HuH-7.5 (cell line): ENCODE data around the gene ZNF600.
A peak's percentile ranks its signal among the peaks of the same experiment; 100 is the strongest.
"Not testable (repeated sequence)": the region's sequence is repeated elsewhere in the genome, so short reads cannot be mapped to it uniquely, and the experiment has no call there.

Experiments
- DNase-seq: peaks from one replicate; pipeline ENCODE4 v3.0.0; 2011; ENCODE audit warnings: low spot score

Gene ZNF600

DNA sequence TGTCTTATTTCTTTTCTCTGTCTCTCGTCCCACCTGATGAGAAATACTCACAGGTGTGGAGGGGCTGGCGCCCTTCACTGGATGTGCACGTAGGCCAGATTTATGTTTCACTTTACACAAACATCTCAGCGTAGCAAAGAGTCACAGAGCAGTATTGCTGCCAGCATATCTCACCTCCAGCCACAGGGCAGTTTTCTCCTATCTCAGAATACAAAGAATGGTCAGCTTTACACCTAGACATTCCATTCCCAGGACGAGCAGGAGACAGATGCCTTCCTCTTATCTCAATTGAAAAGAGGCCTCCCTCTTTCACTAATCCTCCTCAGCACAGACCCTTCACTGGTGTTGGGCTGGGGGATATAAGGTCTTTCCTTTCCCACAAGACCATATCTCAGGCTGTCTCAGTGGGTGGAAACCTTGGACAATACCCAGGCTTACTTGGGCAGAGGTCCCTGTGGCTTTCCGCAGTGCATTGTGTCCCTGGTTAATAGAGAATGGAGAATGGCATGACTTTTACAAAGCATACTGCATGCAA lies 44.6 kb downstream of the ZNF600 start:
- DNase-seq, result no peak

DNA sequence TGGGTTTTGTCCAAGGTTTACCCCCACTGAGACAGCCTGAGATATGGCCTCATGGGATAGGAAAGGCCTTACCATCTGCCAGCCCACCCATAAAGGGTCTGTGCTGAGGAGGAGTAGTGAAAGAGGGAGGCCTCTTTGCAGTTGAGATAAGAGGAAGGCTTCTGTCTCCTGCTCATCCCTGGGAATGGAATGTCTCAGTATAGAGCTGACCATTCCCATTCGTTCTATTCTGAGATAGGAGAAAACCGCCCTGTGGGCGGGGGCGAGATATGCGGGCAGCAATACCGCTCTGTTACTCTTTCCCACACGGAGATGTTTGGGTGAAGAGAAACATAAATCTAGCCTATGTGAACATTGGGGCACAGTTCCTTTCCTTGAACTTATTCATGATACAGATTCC lies 45.2 kb downstream of the ZNF600 start:
- not testable (repeated sequence) for DNase-seq

DNA sequence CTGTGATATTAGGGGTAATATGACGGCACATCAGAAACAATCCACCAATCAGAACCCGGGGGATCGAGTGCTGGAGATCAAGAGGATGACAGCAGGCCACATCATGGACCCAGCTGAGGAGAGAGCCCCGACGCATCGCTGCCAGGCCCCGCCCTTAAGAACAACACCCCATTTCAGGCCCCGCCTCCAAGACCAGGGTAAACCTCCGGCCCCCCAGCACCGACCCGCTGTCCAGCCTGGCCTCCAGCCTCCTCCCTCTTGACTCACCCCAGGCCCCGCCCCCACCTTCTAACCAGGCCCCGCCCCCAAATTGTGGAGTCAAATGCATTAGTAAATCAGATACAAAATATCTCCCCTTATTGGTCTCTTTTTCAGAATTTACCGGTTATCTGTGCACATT lies 47.0 kb downstream of the ZNF600 start:
- no peak for DNase-seq

DNA sequence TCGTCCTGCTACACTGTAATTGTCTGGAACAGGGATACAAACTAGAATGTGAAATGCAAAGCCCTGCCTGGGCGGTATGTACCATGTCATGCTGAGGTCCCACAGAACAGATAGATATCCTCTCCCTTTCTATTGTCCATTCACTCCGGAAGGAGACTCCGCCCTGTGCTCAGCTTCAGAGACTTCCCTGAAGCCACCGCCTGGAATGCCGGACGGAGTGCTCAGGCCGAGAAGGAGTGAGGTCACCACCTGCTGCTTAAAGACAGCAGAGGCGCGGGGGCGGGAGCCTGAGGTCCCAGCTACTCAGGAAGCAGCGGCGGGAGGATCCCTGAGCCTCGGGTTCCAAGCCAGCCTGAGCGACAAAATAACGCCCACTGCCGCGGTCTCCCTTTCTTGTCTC lies 50.9 kb downstream of the ZNF600 start:
- no peak for DNase-seq

DNA sequence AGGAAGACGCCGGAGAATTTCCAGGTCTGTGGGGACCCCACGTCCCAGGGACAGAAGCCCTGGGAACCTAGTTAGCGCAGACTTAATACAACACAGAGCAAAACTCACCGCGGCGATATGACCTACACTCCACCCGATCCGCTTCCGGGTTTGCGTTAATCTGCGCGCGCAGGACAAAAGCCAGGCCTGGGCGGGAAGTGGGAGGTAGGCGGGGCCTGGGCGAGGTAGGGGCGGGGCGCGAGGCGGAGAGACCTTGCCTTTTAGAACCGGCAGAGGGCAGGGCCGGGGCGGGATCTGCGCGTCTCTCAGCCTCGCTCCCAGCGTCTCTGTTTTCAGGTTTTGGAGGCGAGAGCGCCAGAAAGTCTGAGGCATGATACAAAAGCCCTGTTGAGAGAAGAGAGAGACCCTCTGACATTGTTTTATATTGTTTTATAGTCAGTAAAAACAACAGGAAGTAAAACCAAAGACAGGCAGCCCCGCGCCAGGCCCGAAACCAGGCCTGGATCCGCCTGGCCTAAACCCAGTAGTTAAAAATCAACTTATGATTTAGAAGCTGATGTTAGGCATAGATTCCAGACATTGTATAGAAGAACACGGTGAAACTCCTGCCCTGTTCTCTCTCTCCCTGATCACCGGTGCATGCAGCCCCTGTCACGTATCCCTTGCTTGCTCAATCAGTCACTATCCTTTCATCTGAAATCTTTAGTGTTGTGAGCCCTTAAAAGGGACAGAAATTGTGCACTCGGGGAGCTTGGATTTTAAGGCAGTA lies 51.5 kb downstream of the ZNF600 start, which contains the start of gene ZNF611:
Gene ZNF611, minus strand, starts transcription at position 152 of the 769 bp plus-strand sequence. CDS start 19,150 bp downstream, outside the sequence.
- peak; percentile 89 for DNase-seq

DNA sequence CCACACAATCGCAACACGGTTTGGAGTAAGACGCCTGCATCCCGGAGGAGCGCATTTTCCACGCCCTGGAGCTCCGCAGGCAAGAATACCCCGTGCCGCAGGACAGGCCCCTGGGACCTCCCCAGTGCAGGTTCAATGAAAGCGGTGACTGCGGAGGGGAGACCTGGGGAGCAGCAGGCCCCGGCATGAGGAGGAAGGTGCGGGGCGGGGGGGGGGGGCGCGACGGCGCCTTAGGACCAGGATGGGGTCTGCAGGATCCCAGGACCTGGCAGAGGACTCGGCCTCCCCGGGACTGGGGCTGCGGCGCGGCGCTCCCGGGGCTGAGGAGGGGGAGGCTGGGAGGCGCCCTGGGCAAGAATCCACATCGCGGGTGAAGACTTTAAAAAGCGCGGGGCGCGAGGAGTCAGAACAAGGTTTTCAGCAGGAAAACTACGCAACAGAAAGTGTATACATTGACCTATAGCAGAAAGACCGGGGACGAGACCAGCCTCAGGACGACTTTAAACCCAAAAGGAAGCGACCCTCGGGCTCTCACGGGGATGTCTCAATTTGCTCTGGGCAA lies 52.2 kb downstream of the ZNF600 start:
- DNase-seq, result peak; percentile 46

DNA sequence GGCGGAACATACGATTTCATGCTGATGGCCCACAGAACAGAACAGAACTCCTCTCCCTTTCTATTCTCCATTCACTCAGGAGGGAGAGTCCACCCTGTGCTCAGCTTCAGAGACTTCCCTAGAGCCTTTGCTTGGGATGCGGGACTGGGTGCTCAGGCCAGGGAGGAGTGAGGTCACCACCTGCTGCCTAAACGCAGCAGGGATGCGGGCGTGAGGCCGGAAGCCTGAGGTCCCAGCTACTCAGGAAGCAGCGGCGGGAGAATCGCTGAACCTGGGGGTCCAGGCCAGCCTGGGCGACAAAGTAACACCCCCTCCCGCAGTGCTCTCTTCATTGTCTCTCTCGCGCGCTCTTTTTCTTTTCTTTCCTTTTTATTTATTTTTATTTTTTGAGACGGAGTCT lies 60.5 kb downstream of the ZNF600 start:
- not testable (repeated sequence) for DNase-seq

DNA sequence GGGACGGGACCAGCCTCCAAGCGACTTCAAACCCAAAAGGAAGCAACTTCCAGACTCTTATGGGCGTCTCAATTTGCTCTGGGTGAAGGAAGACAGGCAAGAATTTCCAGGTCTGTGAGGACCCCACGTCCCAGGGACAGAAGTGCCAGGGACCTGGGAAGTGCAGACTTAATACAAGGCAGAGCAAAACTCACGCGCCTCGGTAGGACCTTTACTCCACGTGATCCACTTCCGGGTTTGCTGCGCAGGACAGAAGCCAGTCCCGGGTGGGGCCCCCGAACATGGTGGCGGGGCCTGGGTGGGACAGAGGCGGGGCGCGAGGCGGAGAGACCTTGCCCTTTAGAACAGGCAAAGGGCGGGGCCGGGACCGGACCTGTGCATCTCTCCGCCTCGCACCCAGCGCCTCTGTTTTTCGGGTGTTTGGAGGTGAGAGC lies 61.0 kb downstream of the ZNF600 start:
- no peak for DNase-seq

DNA sequence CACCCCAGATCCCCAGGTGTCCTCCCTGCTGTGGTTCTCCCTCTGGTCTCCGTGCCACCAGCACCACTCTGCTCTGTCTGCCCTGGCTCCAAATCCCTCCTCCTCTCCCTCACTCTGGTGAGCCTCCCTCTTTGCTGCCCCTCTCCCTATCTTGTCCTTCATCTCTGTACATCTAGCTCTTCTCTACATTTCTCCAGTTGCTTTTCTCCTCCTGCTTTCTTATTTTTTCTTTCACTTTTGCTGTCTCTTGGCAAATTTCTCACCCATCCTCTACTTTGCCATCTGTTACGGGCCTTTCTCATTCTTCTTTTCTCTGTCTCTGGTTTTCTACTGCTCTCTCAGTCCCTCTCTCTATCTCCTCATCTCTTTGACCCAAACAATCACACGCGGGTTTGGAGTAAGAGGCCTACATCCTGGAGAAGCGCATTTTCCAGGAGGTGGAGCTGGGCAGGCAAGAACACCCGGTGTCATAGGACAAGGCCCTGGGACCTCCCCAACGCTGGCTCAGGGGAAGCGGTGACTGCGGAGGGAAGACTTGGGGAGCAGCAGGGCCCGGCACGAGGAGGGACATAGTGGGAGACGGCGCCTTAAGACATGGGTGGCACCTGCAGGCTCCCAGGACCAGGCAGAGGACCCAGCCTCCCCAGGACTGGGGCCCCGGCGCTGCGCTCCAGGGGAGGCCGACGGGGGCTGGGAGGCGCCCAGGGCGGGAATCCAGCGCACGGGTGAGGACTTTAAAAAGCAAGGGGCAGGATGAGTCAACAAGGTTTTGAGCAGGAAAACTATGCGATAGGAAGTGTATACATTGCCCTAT lies 61.7 kb downstream of the ZNF600 start:
- no peak for DNase-seq

DNA sequence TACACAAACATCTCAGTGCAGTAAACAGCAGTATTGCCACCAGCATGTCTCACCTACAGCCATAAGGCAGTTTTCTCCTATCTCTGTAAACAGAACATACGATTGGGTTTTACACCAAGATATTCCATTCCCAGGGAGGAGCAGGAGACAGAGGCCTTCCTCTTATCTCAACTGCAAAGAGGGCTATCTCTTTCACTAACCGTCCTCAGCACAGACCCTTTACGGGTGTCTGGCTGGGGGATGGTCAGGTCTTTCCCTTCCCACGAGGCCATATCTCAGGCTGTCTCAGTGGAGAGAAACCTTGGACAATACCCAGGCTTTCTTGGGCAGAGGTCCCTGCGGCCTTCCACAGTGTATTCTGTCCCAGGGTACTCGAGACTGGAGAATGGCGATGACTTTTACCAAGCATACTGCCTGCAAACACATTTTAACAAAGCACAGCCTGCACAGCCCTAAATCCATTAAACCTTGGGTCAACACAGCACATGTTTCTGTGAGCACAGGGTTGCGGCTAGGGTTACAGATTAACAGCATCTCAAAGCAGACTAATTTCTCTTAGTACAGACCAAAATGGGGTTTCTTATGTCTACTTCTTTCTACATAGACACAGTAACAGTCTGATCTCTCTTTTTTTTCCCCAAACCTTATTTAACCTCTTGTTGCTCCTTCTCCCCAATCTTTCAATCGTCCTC lies 62.5 kb downstream of the ZNF600 start:
- not testable (repeated sequence) for DNase-seq

DNA sequence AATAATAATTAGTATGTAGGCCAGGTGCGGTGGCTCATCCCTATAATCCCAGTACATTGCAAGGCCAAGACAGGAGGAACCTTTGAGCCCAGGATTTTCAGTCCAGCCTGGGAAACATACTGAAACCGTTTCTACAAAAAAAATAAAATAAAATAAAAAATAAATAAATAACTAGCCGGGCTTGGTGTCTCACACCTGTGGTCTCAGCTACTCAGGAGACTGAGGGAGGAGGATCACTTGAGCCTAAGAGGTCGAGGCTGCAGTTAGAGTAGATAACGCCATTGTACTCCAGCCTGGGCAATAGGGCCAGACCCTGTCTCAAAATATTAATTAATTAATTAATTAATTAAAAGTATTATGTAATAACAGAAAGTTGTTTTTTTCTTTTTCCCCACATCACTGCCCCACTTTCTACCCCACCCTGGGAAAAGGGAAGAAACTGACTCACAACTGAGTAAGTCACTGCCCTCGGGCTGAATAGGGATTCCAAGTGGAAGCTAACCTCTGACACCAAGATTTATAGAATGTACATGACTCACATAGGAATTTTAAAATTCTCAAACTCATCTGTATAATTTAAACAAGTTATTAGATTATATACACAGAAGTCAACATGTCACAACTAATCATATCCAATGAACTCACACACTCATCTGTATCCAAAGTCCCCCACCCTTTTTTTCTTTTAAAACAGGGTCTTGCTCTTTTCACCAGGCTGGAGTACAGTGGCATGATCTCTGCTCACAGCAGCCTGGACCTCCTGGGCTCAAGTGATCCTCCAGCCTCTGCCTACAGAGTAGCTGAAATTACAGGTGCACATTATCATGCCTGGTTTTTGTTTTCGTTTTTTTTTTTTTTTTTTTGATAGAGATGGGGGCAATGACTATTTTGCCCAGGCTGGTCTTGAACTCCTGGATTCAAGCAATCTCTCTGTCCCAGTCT lies 64.3 kb downstream of the ZNF600 start:
- no peak for DNase-seq

DNA sequence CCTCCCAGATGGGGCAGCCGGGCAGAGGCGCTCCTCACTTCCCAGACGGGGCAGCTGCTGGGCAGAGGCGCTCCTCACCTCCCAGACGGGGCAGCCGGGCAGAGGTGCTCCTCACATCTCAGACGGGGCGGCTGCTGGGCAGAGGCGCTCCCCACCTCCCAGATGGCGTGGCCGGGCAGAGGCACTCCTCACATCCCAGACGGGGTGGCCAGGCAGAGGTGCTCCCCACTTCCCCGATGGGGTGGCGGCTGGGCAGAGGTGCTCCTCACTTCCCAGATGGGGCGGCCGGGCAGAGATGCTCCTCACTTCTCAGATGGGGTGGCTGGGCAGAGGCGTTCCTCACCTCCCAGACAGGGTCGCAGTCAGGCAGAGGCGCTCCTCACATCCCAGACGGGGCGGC lies 66.0 kb downstream of the ZNF600 start:
- not testable (repeated sequence) for DNase-seq

DNA sequence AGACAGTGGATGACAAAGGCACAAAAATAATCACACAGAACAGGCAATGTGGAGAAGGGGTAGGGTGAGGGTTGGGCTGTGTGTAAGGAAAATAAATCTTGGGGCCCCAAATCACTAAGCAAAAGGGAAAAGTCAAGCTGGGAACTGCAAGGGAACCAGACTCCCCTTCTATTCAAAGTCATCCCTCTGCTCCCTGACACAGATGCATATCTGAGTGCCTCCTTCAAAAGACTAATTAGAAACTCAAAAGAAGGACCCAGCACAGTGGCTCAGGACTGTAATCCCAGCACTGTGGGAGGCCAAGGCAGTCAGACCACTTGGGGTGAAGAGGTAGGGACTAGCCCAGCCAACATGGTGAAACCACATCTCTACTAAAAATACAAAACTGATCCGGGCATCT lies 70.1 kb downstream of the ZNF600 start:
- DNase-seq, result no peak

DNA sequence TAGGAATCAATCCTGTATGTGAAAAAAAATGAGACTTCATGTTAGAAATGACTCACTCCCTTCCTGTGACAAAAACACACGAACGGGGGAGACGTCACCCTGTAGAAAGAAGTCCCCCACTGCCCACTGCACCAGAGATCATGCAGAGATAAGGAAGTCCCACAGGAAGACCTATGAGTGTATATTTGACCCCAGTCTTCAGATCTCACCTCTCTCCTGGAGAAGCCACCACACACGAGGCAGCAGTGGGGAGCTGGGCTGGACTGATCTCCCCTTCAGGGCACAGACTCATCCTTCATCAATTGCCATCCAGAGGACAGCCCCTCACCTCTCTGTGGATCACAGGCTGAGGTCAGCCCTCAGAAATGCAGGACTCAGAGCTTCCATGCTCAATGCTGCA lies 70.7 kb downstream of the ZNF600 start:
- DNase-seq, result not testable (repeated sequence)

DNA sequence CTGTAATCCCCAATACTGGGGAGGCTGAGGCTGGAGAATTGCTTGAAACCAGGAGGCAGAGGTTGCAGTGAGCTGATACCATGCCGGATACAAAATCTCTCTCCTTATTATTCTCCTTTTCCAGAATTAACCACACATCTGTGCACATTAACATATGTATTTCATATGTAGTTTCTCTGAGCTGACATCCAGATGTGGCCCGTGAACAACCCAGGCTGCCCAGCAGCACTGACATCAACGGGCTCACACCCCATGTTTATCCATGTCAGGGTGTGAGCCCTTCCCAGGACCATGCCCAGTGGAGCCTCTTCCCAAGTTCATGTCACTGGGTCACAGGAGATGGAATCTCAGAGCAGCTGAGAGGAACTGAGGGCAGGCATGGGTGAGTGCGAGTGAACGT lies 71.3 kb downstream of the ZNF600 start:
- DNase-seq, result not testable (repeated sequence)
